Endodermal cell (in vitro differentiated cells): ENCODE measurements around the gene PNO1. TPM values are rescaled to one million over a fixed set of nuclear protein-coding genes. Genes with fewer than 3 reads are reported as not detected.

Source experiments
- DNase-seq: peaks from one replicate; pipeline ENCODE4 v3.0.0-alpha.2; 2017
- H3K27ac ChIP-seq: 2 replicates; pipeline ENCODE4 v1.5.1; 2013; ENCODE audit warnings: mild to moderate bottlenecking, low read depth, low read length, moderate library complexity
- H3K27me3 ChIP-seq: 2 replicates; pipeline ENCODE4 v1.6.1; 2013; ENCODE audit warnings: mild to moderate bottlenecking, low read length, moderate library complexity; ENCODE audit not compliant: insufficient read depth, control insufficient read depth, poor library complexity, severe bottlenecking
- H3K36me3 ChIP-seq: 2 replicates; pipeline ENCODE4 v1.7.0; 2013; ENCODE audit warnings: mild to moderate bottlenecking, low read length, moderate library complexity; ENCODE audit not compliant: control insufficient read depth, insufficient read depth
- H3K4me1 ChIP-seq: one replicate; pipeline ENCODE4 v1.7.0; 2013; ENCODE audit warnings: low read length; ENCODE audit not compliant: control insufficient read depth, insufficient read depth
- H3K4me3 ChIP-seq: 2 replicates; pipeline ENCODE4 v1.5.1; 2013; ENCODE audit warnings: mild to moderate bottlenecking, low read length, moderate library complexity
- H3K9ac ChIP-seq: 2 replicates; pipeline ENCODE4 v1.6.1; 2013; ENCODE audit warnings: mild to moderate bottlenecking, low read length, moderate library complexity; ENCODE audit not compliant: poor library complexity, severe bottlenecking; ENCODE audit errors: extremely low read depth
- H3K9me3 ChIP-seq: 2 replicates; pipeline ENCODE4 v1.6.1; 2013; ENCODE audit warnings: mild to moderate bottlenecking, low read length, moderate library complexity; ENCODE audit not compliant: control insufficient read depth
- H3K27ac Mint-ChIP-seq: 2 replicates; pipeline ENCODE4 v1.8.0; 2020; ENCODE audit warnings: mixed read lengths
- H3K27me3 Mint-ChIP-seq: 2 replicates; pipeline ENCODE4 v1.8.0; 2021; ENCODE audit warnings: mild to moderate bottlenecking, mixed read lengths; ENCODE audit not compliant: insufficient read depth
- H3K36me3 Mint-ChIP-seq: 2 replicates; pipeline ENCODE4 v1.8.0; 2020; ENCODE audit warnings: low read depth, mixed read lengths
- H3K4me1 Mint-ChIP-seq: 2 replicates; pipeline ENCODE4 v1.8.0; 2020; ENCODE audit warnings: mixed read lengths
- H3K4me3 Mint-ChIP-seq: 2 replicates; pipeline ENCODE4 v1.8.0; 2020; ENCODE audit warnings: mild to moderate bottlenecking, moderate library complexity, mixed read lengths
- H3K9me3 Mint-ChIP-seq: 2 replicates; pipeline ENCODE4 v1.8.0; 2020; ENCODE audit warnings: mild to moderate bottlenecking, mixed read lengths
- CTCF ChIP-seq: fragments of 200-600 bp; sonication (generic); conservative IDR thresholded peaks from 2 replicates; pipeline ENCODE4 v1.5.0; 2021; ENCODE audit warnings: antibody characterized with exemption, mild to moderate bottlenecking
- WGBS, 2 experiments: methylation state at CpG; one replicate each; pipeline versions ENCODE4 v1.1.5 to v1.1.7; 2013; ENCODE audit warnings: missing lambda C conversion rate in 2 of 2, mixed read lengths in 1 of 2; ENCODE audit not compliant: insufficient coverage in 1 of 2, insufficient read length in 1 of 2; 5-methylcytosine and 5-hydroxymethylcytosine counted together
- total RNA-seq, 2 donors: library from RNA; stranded (reverse); fragmentation: NEBNext Ultra II Directional in 1 of 2; extraction: Animal tissue kit (Norgen Biotek cat#: 25700) in 1 of 2; gene quantifications; 2 replicates in 1 of 2; 3 replicates in 1 of 2; pipeline ENCODE4 v1.2.1, GENCODE V29; 2021

Gene PNO1
- total RNA-seq, 2 donors from 2014 or later, result 16.6 to 21.3 TPM

DNA sequence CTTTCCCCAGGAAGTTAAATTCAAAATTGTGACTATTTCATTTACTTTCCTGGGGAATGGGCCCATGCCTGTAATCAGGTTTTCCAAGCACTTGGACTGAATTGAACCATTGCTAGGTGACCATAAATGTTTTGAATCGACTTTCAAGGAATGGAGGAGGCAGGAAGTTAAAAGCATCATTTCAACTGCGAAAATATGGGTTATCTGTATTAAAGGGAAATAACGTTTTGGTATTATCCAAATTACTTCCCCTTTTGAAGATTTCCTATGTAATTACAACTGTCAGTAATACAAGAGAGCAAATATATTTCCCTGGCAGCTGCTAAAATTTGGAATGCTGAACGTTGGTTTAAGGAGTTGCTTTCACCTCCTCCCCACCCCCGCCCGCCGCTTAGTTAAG, 19.0 kb downstream of the PNO1 start:
- Mint-ChIP-seq H3K27ac (no peak overlapping the region), H3K4me1 (no peaks in the 10 kb centered on the region), H3K9me3 (no peaks in the 10 kb centered on the region), H3K27me3 (no peaks in the 10 kb centered on the region), H3K4me3 (no peak overlapping the region), H3K36me3 (peaks cover 27% of the 10 kb centered on the region)
- Histone ChIP-seq H3K36me3 (peaks cover 81% of the 10 kb centered on the region), H3K9ac (no peak overlapping the region), H3K4me1 (no peaks in the 10 kb centered on the region), H3K27ac (no peak overlapping the region), H3K4me3 (no peak overlapping the region), H3K9me3 (no peaks in the 10 kb centered on the region), H3K27me3 (no peaks in the 10 kb centered on the region)
- 89 to 100% methylated on average over 6 to 7 of the region's 7 CpGs for WGBS, 2 experiments
- TF ChIP-seq CTCF, result no peak
- no peak for DNase-seq

- Mint-ChIP-seq H3K4me1 (no peaks in the 10 kb centered on the region), H3K4me3 (no peak overlapping the region), H3K27ac (no peak overlapping the region), H3K36me3 (peaks cover 30% of the 10 kb centered on the region), H3K27me3 (no peaks in the 10 kb centered on the region), H3K9me3 (no peaks in the 10 kb centered on the region)
- no peaks in the 10 kb centered on the region for H3K9me3 ChIP-seq
- peaks cover 78% of the 10 kb centered on the region for H3K36me3 ChIP-seq
- no peak for TF ChIP-seq CTCF
- H3K9ac ChIP-seq, result no peak overlapping the region
- H3K27ac ChIP-seq, result no peak overlapping the region
- WGBS, 2 experiments, result 48% methylated on average over 2 of the region's 2 CpGs; no CpG with 5 or more reads in 1 of the 2 experiments
- H3K4me1 ChIP-seq, result no peaks in the 10 kb centered on the region
- no peaks in the 10 kb centered on the region for H3K27me3 ChIP-seq
- DNase-seq, result no peak
- no peak overlapping the region for H3K4me3 ChIP-seq
Measured at GRCh38 chr2:68177541-68177940, 19.9 kb downstream of the PNO1 start.

GRCh38 chr2:68178432-68178831, 20.7 kb downstream of the PNO1 start:
- 94 to 100% methylated on average over 3 of the region's 3 CpGs for WGBS, 2 experiments
- Histone ChIP-seq H3K4me3 (no peak overlapping the region), H3K9ac (no peak overlapping the region), H3K4me1 (no peaks in the 10 kb centered on the region), H3K27me3 (no peaks in the 10 kb centered on the region), H3K27ac (no peak overlapping the region), H3K9me3 (no peaks in the 10 kb centered on the region), H3K36me3 (peaks cover 75% of the 10 kb centered on the region)
- no peak for TF ChIP-seq CTCF
- Mint-ChIP-seq H3K36me3 (peaks cover 31% of the 10 kb centered on the region), H3K27ac (peak overlapping the region; percentile 11), H3K4me1 (no peaks in the 10 kb centered on the region), H3K27me3 (no peaks in the 10 kb centered on the region), H3K9me3 (no peaks in the 10 kb centered on the region), H3K4me3 (no peak overlapping the region)
- no peak for DNase-seq
